ENCODE results near the gene MAP2K5. TPM values are rescaled to one million over a fixed set of nuclear protein-coding genes. Genes with fewer than 3 reads are reported as not detected.

MAP2K5 gene
- total RNA-seq, 1 donor from 2014 or later: 25.0 TPM

DNA sequence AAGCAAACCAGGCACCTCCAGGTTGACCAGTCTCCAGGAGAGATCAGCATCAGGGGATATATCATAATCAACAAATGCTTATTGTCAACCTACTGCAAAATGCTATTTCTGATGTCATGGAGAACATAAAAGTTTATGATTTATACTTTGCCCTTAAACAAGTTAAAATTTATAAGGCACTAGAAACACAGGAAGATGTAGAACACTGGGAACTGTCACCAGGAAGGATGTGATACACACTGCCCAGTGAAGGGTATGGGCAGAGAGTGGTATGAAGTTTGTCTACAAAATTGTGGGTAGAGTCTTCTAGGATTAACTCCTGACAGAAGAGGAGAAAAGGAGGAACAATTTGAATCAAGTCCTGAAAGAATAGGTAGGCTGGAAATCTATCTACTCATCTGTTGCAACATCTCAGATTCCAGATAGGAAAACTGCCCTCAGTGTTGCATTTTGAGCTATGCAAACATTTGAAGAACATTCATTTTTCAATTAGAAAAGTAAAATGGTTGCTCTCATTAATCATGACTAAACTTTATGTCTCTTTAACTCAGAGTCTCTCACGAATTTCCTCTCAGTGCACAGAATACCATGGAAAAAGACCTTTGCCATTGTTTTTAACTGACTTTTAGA is 176.9 kb downstream of the MAP2K5 start:
- Histone ChIP-seq H3K27ac (replicated peaks) (no peak overlapping the region), H3K4me1 (peaks cover 9% of the 10 kb centered on the region), H3K36me3 (no peaks in the 10 kb centered on the region), H3K27me3 (ENCODE audit: low read depth) (no peaks in the 10 kb centered on the region), H3K9me3 (replicated peaks) (no peaks in the 10 kb centered on the region), H3K4me3 (no peak overlapping the region)
- TF ChIP-seq, protein P1, sequence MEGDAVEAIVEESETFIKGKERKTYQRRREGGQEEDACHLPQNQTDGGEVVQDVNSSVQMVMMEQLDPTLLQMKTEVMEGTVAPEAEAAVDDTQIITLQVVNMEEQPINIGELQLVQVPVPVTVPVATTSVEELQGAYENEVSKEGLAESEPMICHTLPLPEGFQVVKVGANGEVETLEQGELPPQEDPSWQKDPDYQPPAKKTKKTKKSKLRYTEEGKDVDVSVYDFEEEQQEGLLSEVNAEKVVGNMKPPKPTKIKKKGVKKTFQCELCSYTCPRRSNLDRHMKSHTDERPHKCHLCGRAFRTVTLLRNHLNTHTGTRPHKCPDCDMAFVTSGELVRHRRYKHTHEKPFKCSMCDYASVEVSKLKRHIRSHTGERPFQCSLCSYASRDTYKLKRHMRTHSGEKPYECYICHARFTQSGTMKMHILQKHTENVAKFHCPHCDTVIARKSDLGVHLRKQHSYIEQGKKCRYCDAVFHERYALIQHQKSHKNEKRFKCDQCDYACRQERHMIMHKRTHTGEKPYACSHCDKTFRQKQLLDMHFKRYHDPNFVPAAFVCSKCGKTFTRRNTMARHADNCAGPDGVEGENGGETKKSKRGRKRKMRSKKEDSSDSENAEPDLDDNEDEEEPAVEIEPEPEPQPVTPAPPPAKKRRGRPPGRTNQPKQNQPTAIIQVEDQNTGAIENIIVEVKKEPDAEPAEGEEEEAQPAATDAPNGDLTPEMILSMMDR (IDR thresholded peaks at IDR 0.05; ENCODE audit: borderline replicate concordance): no peak
- intact Hi-C loops (cut with micrococcal nuclease): no loop called here
- DNase-seq: no peak

DNA sequence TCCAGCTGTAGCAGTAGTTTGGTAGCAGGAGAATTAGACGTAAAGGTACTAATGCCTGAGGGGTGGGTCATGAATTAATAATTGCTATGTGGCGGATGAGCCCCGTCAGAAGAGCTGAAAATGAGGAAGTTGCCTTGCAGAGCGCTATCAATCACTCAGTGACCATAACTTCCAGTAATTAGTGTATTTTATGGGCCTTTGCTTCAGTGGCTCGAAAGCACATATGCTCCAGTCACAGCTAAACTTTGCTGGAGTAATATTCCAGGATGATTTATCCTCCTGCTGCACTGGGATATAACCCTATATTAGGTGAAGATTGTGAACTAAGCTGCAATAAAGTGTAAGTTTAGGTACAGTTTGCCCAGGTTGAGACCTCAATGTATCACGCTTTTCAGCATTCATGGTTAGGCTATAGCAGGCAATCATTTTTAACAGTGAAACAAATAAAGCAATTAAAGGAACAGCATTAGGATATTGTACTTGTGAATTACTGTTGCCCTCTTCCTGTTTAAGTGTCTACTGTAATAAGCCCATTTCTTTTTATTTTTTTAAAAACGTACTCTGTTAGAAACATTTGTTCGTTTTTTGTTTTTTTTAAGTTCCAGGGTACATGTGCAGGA is 178.2 kb downstream of the MAP2K5 start:
- Histone ChIP-seq H3K4me1 (peaks cover 9% of the 10 kb centered on the region), H3K4me3 (no peak overlapping the region), H3K9me3 (replicated peaks) (no peaks in the 10 kb centered on the region), H3K27ac (replicated peaks) (no peak overlapping the region), H3K36me3 (no peaks in the 10 kb centered on the region), H3K27me3 (ENCODE audit: low read depth) (no peaks in the 10 kb centered on the region)
- no peak for DNase-seq
- intact Hi-C loops (cut with micrococcal nuclease): no loop called here
- TF ChIP-seq, protein P1 (IDR thresholded peaks at IDR 0.05; ENCODE audit: borderline replicate concordance): no peak

DNA sequence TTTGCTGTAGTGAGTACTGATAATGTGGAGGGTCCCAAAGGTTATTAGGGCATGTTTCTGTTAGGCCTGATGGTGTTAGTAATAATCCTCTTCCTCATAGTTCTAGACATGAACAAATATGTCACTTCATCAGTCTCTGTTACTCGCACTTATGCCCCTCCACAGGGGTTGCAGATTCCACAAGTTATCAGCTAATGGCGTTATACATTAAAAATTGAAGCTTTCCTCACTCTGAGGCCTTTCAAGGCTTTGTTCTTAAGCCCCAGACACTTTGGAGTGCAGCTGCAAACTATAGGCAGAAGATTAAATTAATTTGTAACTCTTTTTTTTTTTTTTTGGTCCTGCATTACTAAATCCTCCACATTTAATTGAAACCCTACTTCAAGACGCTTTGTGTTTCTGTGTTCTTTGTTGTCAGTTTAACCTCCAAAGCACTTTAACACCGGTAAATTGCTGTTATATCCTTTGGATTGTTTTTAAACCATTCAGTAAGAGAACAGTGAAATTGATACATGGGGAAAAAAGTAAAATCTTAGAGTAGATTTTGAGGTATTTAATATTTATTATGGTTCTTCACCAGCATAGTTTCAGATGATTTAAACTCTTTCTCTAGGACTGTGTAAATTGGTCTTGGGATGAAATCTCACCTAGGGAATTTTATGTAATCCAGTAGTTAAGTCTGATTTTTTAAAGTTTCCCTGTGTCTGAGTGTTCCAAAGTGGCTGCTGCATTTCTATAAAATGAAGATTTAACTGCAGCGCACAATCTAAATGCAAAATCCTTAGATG is 179.7 kb downstream of the MAP2K5 start:
- no peak overlapping the region for H3K27ac ChIP-seq (replicated peaks)
- DNase-seq: no peak
- H3K36me3 ChIP-seq: no peaks in the 10 kb centered on the region
- no peaks in the 10 kb centered on the region for H3K27me3 ChIP-seq (ENCODE audit: low read depth)
- no peaks in the 10 kb centered on the region for H3K9me3 ChIP-seq (replicated peaks)
- intact Hi-C loops (cut with micrococcal nuclease): no loop called here
- no peak overlapping the region for H3K4me3 ChIP-seq
- H3K4me1 ChIP-seq: peaks cover 9% of the 10 kb centered on the region
- TF ChIP-seq, protein P1 (IDR thresholded peaks at IDR 0.05; ENCODE audit: borderline replicate concordance): no peak

DNA sequence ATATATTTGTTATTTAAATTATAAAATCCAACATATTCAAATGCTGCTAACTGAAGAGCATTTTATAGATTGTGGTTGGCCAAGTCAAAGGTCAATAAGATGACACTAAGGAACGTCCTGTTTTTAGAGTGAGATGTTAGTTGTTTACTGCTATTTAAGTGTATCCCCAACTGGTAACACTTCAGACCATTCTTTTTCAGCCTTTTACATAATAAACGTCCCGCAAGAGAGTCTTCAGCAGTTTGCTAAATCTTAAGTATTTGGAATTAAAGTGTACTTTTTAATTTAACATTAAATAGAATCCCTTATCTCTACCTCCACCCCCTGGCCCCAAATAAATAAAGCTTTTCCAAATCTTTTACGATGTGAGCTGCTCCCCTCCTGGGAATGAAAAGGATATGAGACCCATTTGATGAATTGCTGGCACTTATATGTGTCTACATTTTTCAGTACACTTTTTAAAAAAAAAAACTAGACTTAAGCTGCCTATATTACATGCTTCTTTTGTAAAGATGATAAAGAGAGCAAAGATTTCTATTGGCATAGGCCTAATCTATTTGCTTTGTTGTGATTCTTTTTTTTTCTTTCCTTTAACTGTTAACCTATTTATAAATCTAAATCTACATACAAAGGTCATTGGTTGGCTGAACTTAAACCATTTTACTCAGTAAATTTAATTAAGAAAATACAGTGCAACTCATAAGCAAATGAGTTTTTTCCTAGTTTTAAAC is 181.0 kb downstream of the MAP2K5 start:
- Histone ChIP-seq H3K27ac (replicated peaks) (no peak overlapping the region), H3K4me1 (peaks cover 9% of the 10 kb centered on the region), H3K27me3 (ENCODE audit: low read depth) (no peaks in the 10 kb centered on the region), H3K9me3 (replicated peaks) (no peaks in the 10 kb centered on the region), H3K4me3 (no peak overlapping the region), H3K36me3 (no peaks in the 10 kb centered on the region)
- DNase-seq: no peak
- TF ChIP-seq, protein P1 (IDR thresholded peaks at IDR 0.05; ENCODE audit: borderline replicate concordance): no peak
- intact Hi-C loops (cut with micrococcal nuclease): no loop called here

DNA sequence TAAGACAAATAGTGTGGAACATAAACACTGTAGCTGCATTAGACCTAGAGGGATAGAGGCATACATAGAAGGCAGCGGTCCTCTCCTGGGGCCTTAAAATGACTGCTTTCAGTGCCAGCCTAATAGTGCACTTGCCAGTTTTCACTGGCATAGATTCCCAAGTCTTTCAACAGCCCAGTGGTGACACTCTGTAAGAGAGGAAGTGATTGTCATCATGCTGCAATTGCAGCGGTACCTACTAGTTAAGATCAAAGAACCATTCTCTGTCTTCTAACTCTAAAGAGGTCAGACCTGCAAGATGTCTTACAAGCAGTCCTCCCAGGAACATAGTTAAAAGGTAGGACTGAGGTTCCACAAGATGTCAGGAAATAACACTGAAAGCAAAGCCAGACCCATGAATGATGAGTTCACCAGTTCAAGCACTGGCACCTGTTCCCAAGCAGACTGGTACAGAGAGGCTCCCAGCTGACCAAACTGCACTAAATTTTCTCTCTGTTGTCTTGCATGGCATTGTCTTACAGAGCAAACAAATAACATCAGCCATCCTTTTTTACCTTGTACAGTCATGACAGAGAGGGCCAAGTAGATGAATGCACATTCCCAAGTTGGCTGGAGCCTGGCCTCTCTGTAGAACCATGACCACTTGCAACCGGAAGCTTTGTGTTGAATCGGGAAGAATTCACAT is 182.3 kb downstream of the MAP2K5 start:
- peaks cover 9% of the 10 kb centered on the region for H3K4me1 ChIP-seq
- TF ChIP-seq, protein P1 (IDR thresholded peaks at IDR 0.05; ENCODE audit: borderline replicate concordance): no peak
- no peak for DNase-seq
- H3K36me3 ChIP-seq: no peaks in the 10 kb centered on the region
- intact Hi-C loops (cut with micrococcal nuclease): no loop called here
- no peak overlapping the region for H3K4me3 ChIP-seq
- no peak overlapping the region for H3K27ac ChIP-seq (replicated peaks)
- no peaks in the 10 kb centered on the region for H3K27me3 ChIP-seq (ENCODE audit: low read depth)
- H3K9me3 ChIP-seq (replicated peaks): no peaks in the 10 kb centered on the region

Measured in left ventricle myocardium inferior (tissue), 1 donor.